Activated B cell treated with CpG ODN at 0.5 μM for 24 hours (primary cell): Measurements from ENCODE around the gene CABP4. TPM values are rescaled to one million over a fixed set of nuclear protein-coding genes. Genes with fewer than 3 reads are reported as not detected.

ENCODE experiments used
- ATAC-seq: fragments of 200-7000 bp; cut with Tn5 transposase; one replicate; pipeline ENCODE4 v1.10.0; 2021; ENCODE audit warnings: low read depth, mild to moderate bottlenecking, moderate library complexity
- CTCF ChIA-PET: fragments of 350-600 bp; sonication (Branson Sonifier 250); formaldehyde crosslinking; loops from one replicate; lab custom pipeline; 2021; ENCODE audit warnings: antibody characterized with exemption; lab: Charles Lee
- POLR2A ChIA-PET: fragments of 350-600 bp; sonication (Branson Sonifier 250); formaldehyde crosslinking; loops from one replicate; lab custom pipeline; 2021; ENCODE audit warnings: antibody characterized with exemption; lab: Charles Lee
- DNase-seq: peaks from one replicate; pipeline ENCODE4 v3.0.0; 2022
- H3K27ac Mint-ChIP-seq: one replicate; pipeline ENCODE4 v1.8.0; 2020; ENCODE audit warnings: mixed read lengths
- H3K27me3 Mint-ChIP-seq: one replicate; pipeline ENCODE4 v1.8.0; 2021; ENCODE audit warnings: mixed read lengths
- H3K36me3 Mint-ChIP-seq: one replicate; pipeline ENCODE4 v1.8.0; 2021; ENCODE audit warnings: low read depth, mixed read lengths
- H3K4me1 Mint-ChIP-seq: one replicate; pipeline ENCODE4 v1.8.0; 2021; ENCODE audit warnings: mixed read lengths
- H3K4me3 Mint-ChIP-seq: one replicate; pipeline ENCODE4 v1.8.0; 2020; ENCODE audit warnings: mild to moderate bottlenecking, mixed read lengths
- H3K9me3 Mint-ChIP-seq: one replicate; pipeline ENCODE4 v1.8.0; 2020; ENCODE audit warnings: mixed read lengths
- intact Hi-C: fragments of 100-400 bp; cut with micrococcal nuclease; formaldehyde crosslinking; loops from one replicate; pipeline ENCODE4 v1.15.1; 2024
- total RNA-seq: library from RNA; stranded (reverse); gene quantifications from 2 replicates; pipeline ENCODE4 v1.2.3, GENCODE V29; 2022
- TF ChIP-seq, protein P1 (sequence below): fragments of 200-600 bp; IDR thresholded peaks from one replicate; pipeline ENCODE4 v1.8.0; 2022; ENCODE audit warnings: antibody characterized with exemption, mild to moderate bottlenecking

The CABP4 gene
- total RNA-seq: 2.1 and 3.0 TPM in 2 replicates

DNA sequence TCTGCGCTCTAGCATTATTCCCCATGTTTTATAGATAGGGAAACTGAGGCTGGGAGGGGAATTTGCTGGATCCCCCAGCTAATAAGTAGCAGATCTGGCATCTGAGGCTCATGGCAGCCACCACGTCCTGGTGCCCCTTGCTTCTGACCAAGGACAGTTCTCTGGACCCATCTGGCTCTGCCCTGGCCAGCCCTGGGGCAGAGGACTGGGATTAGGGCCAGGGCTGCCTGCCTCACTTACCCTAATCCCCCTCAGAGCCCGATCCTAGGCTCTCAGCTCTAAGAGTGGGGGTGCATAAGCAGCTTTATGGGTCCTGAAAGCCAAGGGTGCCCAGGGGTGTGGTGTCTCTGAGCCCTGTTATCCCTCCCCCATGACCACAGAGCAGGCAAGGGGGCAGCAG, at the start of gene CABP4:
Gene CABP4 (plus strand): TSS at position 301 of the 400 bp plus-strand sequence. CDS start 70 bp downstream, at position 371.
- intact Hi-C loops: no loop called here
- DNase-seq (no peak), ATAC-seq (no peak)
- no peaks in the 10 kb centered on the region for H3K27me3 Mint-ChIP-seq
- no peaks in the 10 kb centered on the region for H3K9me3 Mint-ChIP-seq
- POLR2A ChIA-PET: interaction anchor here (1.1 to 33.4 kb wide), 4 partner anchors 14 to 51 kb away, joined by 3 to 1417 read pairs (median 4); partner anchors contain the start of genes CORO1B, PTPRCAP, RPS6KB2 and TBC1D10C
- no peak within 1 kb of the TSS for H3K4me3 Mint-ChIP-seq
- no peak within 1 kb of the TSS for H3K27ac Mint-ChIP-seq
- peaks cover 51% of the 10 kb centered on the region for H3K4me1 Mint-ChIP-seq
- no peaks in the 10 kb centered on the region for H3K36me3 Mint-ChIP-seq
- TF ChIP-seq, protein P1, sequence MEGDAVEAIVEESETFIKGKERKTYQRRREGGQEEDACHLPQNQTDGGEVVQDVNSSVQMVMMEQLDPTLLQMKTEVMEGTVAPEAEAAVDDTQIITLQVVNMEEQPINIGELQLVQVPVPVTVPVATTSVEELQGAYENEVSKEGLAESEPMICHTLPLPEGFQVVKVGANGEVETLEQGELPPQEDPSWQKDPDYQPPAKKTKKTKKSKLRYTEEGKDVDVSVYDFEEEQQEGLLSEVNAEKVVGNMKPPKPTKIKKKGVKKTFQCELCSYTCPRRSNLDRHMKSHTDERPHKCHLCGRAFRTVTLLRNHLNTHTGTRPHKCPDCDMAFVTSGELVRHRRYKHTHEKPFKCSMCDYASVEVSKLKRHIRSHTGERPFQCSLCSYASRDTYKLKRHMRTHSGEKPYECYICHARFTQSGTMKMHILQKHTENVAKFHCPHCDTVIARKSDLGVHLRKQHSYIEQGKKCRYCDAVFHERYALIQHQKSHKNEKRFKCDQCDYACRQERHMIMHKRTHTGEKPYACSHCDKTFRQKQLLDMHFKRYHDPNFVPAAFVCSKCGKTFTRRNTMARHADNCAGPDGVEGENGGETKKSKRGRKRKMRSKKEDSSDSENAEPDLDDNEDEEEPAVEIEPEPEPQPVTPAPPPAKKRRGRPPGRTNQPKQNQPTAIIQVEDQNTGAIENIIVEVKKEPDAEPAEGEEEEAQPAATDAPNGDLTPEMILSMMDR: no peak
- CTCF ChIA-PET: no interaction called here

DNA sequence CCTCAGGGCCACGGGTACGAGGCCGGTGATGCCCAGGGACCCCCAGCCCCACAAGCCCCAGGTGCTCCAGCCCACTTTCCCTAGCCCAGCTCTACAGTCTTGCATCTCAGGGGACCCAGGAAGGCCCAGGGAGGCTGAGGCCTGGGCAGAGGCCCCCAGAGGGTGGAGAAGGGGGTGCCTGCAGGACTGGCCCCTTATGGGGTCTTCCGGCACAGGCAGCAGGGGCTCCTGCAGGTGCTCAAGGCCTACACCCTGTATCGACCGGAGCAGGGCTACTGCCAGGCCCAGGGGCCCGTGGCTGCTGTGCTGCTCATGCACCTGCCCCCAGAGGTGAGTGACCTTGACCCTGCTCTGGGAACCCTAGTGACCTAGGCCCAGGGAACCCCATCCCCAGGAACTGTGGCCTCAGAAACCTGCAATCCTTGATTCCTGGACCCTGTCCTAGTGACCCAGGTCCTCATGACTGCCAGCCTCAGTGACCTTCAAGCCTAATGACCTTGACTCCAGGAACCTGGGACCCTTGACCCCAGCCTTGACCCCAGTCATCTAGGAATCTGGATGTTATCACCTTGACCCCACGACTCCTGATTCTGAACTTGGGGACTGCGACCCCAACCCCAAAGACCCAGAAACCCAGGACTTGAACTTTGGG, 49.3 kb upstream of the CABP4 start:
- Mint-ChIP-seq H3K9me3 (no peaks in the 10 kb centered on the region), H3K27ac (peak overlapping the region; percentile 91), H3K27me3 (no peaks in the 10 kb centered on the region), H3K36me3 (peaks cover 37% of the 10 kb centered on the region), H3K4me1 (peaks cover 85% of the 10 kb centered on the region), H3K4me3 (peak overlapping the region; percentile 60)
- DNase-seq (no peak), ATAC-seq (no peak)
- ChIA-PET CTCF (interaction anchor here (1.1 to 5.7 kb wide), 2 partner anchors 13 to 50 kb away, joined by 3 to 53 read pairs; no protein-coding TSS in a partner anchor), POLR2A (interaction anchor here (3.0 to 17.5 kb wide), 6 partner anchors 11 to 64 kb away, joined by 22 to 693 read pairs (median 110); partner anchors contain the start of genes CARNS1, CORO1B, POLD4 and PTPRCAP)
- intact Hi-C loops: no loop called here
- TF ChIP-seq, protein P1: no peak

DNA sequence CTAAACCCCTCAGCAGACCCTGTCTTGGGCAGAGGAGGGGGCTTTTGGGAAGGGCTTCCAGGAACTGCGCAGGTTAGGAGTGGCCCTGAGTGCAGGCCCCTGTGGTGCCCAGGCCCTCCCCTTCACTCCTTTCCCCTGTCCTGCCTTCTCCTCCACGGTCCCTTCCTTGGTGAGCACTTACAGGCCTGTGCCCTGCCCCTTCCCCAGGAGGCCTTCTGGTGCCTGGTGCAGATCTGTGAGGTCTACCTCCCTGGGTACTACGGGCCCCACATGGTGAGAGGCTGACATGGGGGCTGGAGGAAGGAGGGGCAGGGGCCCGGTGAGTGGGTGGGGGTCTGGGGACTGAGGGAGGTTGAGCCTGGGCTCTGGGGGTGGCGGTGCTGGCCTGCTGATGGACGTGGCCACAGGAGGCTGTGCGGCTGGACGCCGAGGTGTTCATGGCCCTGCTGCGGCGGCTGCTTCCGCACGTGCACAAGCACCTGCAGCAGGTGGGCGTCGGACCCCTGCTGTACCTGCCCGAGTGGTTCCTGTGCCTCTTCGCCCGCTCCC, 48.7 kb upstream of the CABP4 start:
- CTCF ChIA-PET: interaction anchor here (1.1 kb wide), 1 partner anchor 12 kb away, joined by 3 read pairs; no protein-coding TSS in a partner anchor

DNA sequence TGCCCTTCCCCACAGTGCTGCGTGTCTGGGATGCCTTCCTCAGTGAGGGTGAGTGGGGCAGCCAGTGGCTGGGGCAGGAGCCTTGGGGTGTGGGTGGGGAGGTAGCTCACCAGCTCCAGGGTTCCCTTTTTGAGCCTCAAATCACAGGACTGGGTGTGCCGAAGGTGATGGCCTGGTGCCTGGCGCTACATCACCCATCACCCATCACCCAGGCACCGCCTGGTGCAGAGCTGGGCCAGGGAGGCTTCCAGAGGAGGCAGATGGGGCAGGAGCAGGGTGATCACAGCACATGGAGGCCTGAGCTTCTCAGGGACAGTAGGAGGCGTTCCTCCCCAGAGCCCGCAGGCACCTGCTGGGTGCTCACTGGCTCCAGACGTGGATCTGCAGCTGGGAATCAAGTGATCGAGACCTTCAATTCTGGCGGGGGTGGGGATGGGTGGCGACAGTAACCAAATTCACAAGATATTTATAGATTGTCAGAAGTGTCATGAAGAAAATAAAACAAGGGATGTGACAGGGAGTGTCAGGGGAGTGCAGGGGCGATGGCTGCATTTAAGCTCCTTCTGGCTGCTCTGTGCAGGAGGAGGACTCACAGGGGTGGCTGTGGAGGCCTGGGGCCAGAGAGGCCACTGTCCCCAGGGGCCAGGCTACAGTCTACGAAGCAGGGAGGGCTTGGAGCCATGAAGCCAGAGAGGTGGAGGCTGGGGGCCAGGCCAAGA, 48.0 kb upstream of the CABP4 start:
- DNase-seq: no peak

More for the DNA sequence above, 48.7 kb upstream of the CABP4 start:
- Mint-ChIP-seq H3K27me3 (no peaks in the 10 kb centered on the region), H3K4me1 (peaks cover 88% of the 10 kb centered on the region), H3K27ac (peak overlapping the region; percentile 88), H3K9me3 (no peaks in the 10 kb centered on the region), H3K4me3 (peak overlapping the region; percentile 60), H3K36me3 (peaks cover 36% of the 10 kb centered on the region)
- ATAC-seq: no peak
- TF ChIP-seq, protein P1: no peak
- intact Hi-C loops: no loop called here
- DNase-seq: no peak
- POLR2A ChIA-PET: interaction anchor here (0.6 to 3.5 kb wide), 13 partner anchors 13 to 265 kb away, joined by 3 to 113 read pairs (median 5); partner anchors contain the start of genes PTPRCAP, RPS6KB2 and TMEM134

More for the DNA sequence above, 48.0 kb upstream of the CABP4 start:
- ChIA-PET CTCF (interaction anchor here (0.9 to 1.1 kb wide), 2 partner anchors 11 to 18 kb away, joined by 3 to 4 read pairs; no protein-coding TSS in a partner anchor), POLR2A (interaction anchor here (0.6 to 3.5 kb wide), 19 partner anchors 12 to 264 kb away, joined by 3 to 113 read pairs (median 5); partner anchors contain the start of genes CORO1B, PITPNM1, PTPRCAP and RAD9A)
- peaks cover 92% of the 10 kb centered on the region for H3K4me1 Mint-ChIP-seq
- peak overlapping the region; percentile 60 for H3K4me3 Mint-ChIP-seq
- ATAC-seq: no peak
- TF ChIP-seq, protein P1: no peak
- peak overlapping the region; percentile 88 for H3K27ac Mint-ChIP-seq
- intact Hi-C loops: no loop called here
- peaks cover 36% of the 10 kb centered on the region for H3K36me3 Mint-ChIP-seq
- no peaks in the 10 kb centered on the region for H3K9me3 Mint-ChIP-seq
- no peaks in the 10 kb centered on the region for H3K27me3 Mint-ChIP-seq
